Mucosa of descending colon (tissue), 3 donors: ENCODE data around the gene EIPR1. TPM values are rescaled to one million over a fixed set of nuclear protein-coding genes. Genes with fewer than 3 reads are reported as not detected.

ENCODE experiments used
- ATAC-seq: fragments of 200-7000 bp; cut with Tn5 transposase; one replicate; pipeline ENCODE4 v1.9.1; 2020; ENCODE audit warnings: mild to moderate bottlenecking, moderate library complexity
- DNase-seq, 3 donors: peaks; one replicate each; pipeline ENCODE4 v3.0.0-alpha.2; 2020
- H3K36me3 ChIP-seq: fragments of 200-600 bp; one replicate; pipeline ENCODE4 v1.8.0; 2021; ENCODE audit warnings: low read depth, mild to moderate bottlenecking
- H3K4me1 ChIP-seq: fragments of 200-600 bp; one replicate; pipeline ENCODE4 v1.8.0; 2021; ENCODE audit warnings: low read depth, mild to moderate bottlenecking
- H3K4me3 ChIP-seq: fragments of 200-600 bp; one replicate; pipeline ENCODE4 v1.8.0; 2021; ENCODE audit warnings: mild to moderate bottlenecking
- H3K9me3 ChIP-seq: fragments of 200-600 bp; one replicate; pipeline ENCODE4 v1.8.0; 2021; ENCODE audit warnings: mild to moderate bottlenecking
- CTCF ChIP-seq: fragments of 200-600 bp; IDR thresholded peaks from one replicate; pipeline ENCODE4 v1.8.0; 2022; ENCODE audit warnings: antibody characterized with exemption, mild to moderate bottlenecking
- intact Hi-C, 2 donors: fragments of 100-400 bp; cut with DNase I in 1 of 2; cut with micrococcal nuclease in 1 of 2; formaldehyde crosslinking; loops; one replicate each; pipeline versions ENCODE4 v1.11.0 to v1.11.1; 2022; cut with DNase I, micrococcal nuclease
- total RNA-seq, 3 donors: library from RNA; stranded (reverse); fragmentation: NEBNext Ultra II Directional in 2 of 3; extraction: Animal tissue kit (Norgen Biotek cat#: 25700) in 2 of 3; gene quantifications; one replicate each; pipeline versions ENCODE4 v1.2.1 to v1.2.4, GENCODE V29; 2021 to 2023
- donor health status: DM: no; HTN: no; CAD: no; lungs with moderate emphysema.
- donor health status: DM: no; HTN: no; CAD: no.
- donor health status: DM: no; HTN: yes; CAD: no.

Gene EIPR1
- total RNA-seq, 3 donors from 2014 or later = 15.9 to 27.1 (median 25.0) TPM

DNA sequence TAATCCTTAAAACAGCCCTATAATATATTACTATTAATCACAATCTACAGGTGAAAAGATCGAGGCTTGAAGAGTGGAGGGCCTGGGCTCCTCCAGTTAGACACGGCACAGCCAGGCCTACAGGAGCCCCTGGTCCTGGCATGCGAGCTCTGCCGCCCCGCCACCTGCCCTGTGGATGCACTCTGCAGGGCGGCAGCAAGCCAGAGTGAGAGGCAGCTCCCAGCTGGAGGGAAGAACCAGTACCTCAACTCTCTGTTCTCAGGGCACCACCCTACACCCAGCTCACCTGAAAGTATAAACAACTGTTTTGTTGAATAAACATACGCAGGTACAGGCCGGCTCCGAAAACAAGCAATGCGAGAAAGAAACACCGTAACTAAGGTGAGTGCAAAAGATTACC lies 34.6 kb downstream of the EIPR1 start:
- intact Hi-C loops = no loop called here
- no peak for ATAC-seq
- no peak for DNase-seq
- no peaks in the 10 kb centered on the region for H3K4me1 ChIP-seq
- TF ChIP-seq CTCF = no peak
- no peaks in the 10 kb centered on the region for H3K9me3 ChIP-seq
- H3K36me3 ChIP-seq = no peaks in the 10 kb centered on the region
- no peak overlapping the region for H3K4me3 ChIP-seq

GRCh38 chr2:3342324-3342723 lies 35.3 kb downstream of the EIPR1 start:
- Histone ChIP-seq H3K9me3 (no peaks in the 10 kb centered on the region), H3K4me3 (no peak overlapping the region), H3K4me1 (no peaks in the 10 kb centered on the region), H3K36me3 (no peaks in the 10 kb centered on the region)
- no peak for TF ChIP-seq CTCF
- no peak for DNase-seq
- no peak for ATAC-seq
- intact Hi-C loops = no loop called here

- intact Hi-C loops = no loop called here
- no peak for DNase-seq
- ATAC-seq = no peak
- Histone ChIP-seq H3K4me1 (no peaks in the 10 kb centered on the region), H3K36me3 (no peaks in the 10 kb centered on the region), H3K4me3 (no peak overlapping the region), H3K9me3 (no peaks in the 10 kb centered on the region)
- no peak for TF ChIP-seq CTCF
Observed at GRCh38 chr2:3341336-3341735, 36.3 kb downstream of the EIPR1 start.

- Histone ChIP-seq H3K4me3 (no peak overlapping the region), H3K36me3 (no peaks in the 10 kb centered on the region), H3K9me3 (no peaks in the 10 kb centered on the region), H3K4me1 (no peaks in the 10 kb centered on the region)
- no peak for ATAC-seq
- intact Hi-C loops = no loop called here
- no peak for DNase-seq
- TF ChIP-seq CTCF = no peak
Observed at GRCh38 chr2:3340144-3340543, 37.5 kb downstream of the EIPR1 start.

DNA sequence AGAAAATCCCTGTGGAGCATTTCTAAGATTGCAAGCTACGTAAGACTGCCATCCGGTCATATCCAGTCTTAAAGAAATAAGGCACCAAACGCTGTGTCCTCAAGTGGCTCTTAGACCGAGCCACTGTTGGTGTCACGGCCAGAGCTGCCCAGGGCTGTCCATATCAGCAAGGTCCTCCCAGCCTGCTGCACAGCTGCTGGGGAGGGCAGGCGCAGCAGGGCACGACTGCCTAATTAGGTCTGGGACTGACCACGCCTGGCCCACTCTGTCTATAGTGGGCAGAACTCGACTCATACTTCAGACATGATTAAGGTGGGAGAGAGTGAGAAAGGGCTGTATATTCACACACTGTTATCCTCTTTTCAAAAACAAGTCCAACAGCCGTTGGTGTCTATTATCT lies 39.3 kb downstream of the EIPR1 start:
- no peaks in the 10 kb centered on the region for H3K4me1 ChIP-seq
- no peak for TF ChIP-seq CTCF
- no peaks in the 10 kb centered on the region for H3K9me3 ChIP-seq
- H3K36me3 ChIP-seq = no peaks in the 10 kb centered on the region
- no peak for DNase-seq
- no peak overlapping the region for H3K4me3 ChIP-seq
- no peak for ATAC-seq
- intact Hi-C loops = no loop called here

GRCh38 chr2:3336844-3337243 lies 40.8 kb downstream of the EIPR1 start:
- Histone ChIP-seq H3K36me3 (no peaks in the 10 kb centered on the region), H3K4me3 (no peak overlapping the region), H3K4me1 (no peaks in the 10 kb centered on the region), H3K9me3 (no peaks in the 10 kb centered on the region)
- DNase-seq (no peak), ATAC-seq (no peak)
- TF ChIP-seq CTCF = no peak
- intact Hi-C loops = no loop called here
